B cell (primary cell): ENCODE data around the gene AFF3. TPM values are rescaled to one million over a fixed set of nuclear protein-coding genes. Genes with fewer than 3 reads are reported as not detected.
A peak's percentile ranks its signal among the peaks of the same experiment; 100 is the strongest.

Source experiments
- ATAC-seq: fragments of 200-7000 bp; cut with Tn5 transposase; one replicate; pipeline ENCODE4 v1.10.0; 2021; ENCODE audit warnings: low read depth, mild to moderate bottlenecking, moderate number of reproducible peaks, moderate library complexity
- CTCF ChIA-PET: fragments of 350-600 bp; sonication (Branson Sonifier 250); formaldehyde crosslinking; loops from one replicate; lab custom pipeline; 2021; ENCODE audit warnings: antibody characterized with exemption, inconsistent platforms; lab: Charles Lee
- POLR2A ChIA-PET: fragments of 350-600 bp; sonication (Branson Sonifier 250); formaldehyde crosslinking; loops from one replicate; lab custom pipeline; 2021; ENCODE audit warnings: antibody characterized with exemption; lab: Charles Lee
- DNase-seq: peaks from one replicate; pipeline ENCODE4 v3.0.0; 2013
- H2AFZ ChIP-seq: 2 replicates; pipeline ENCODE4 v1.6.1; 2012; ENCODE audit warnings: mild to moderate bottlenecking, low read depth, low read length; ENCODE audit not compliant: insufficient read depth, poor library complexity, severe bottlenecking
- H3K27ac ChIP-seq, 2 donors: 1 replicate in 1 of 2; 2 replicates in 1 of 2; pipeline ENCODE4 v1.5.1; 2012 to 2013; ENCODE audit warnings: low read length in 2 of 2, mild to moderate bottlenecking in 2 of 2, moderate library complexity in 1 of 2
- H3K27me3 ChIP-seq, 4 experiments: fragments of 200-600 bp in 1 of 4; sonication (generic) in 1 of 4; replicated peaks in 1 of 4; 1 replicate in 2 of 4; 2 replicates in 2 of 4; pipeline versions ENCODE4 v1.6.1 to v1.7.0; 2013 to 2016; ENCODE audit warnings: low read length in 3 of 4, mild to moderate bottlenecking in 2 of 4, mixed read lengths in 1 of 4, moderate library complexity in 1 of 4; ENCODE audit not compliant: insufficient read depth in 4 of 4, control insufficient read depth in 3 of 4; ENCODE audit errors: control extremely low read depth in 1 of 4
- H3K36me3 ChIP-seq, 2 experiments: replicated peaks in 1 of 2; 1 replicate in 1 of 2; 2 replicates in 1 of 2; pipeline versions ENCODE4 v1.6.1 to v1.7.1; 2013; ENCODE audit warnings: low read length in 1 of 2; ENCODE audit not compliant: insufficient read depth in 2 of 2, control insufficient read depth in 1 of 2; ENCODE audit errors: control extremely low read depth in 1 of 2, extremely low read depth in 1 of 2
- H3K4me1 ChIP-seq, 2 donors: fragments of 200-600 bp in 1 of 2; sonication (generic) in 1 of 2; 1 replicate in 1 of 2; 2 replicates in 1 of 2; pipeline versions ENCODE4 v1.5.1 to v1.6.1; 2013 to 2017; ENCODE audit warnings: low read length in 2 of 2; ENCODE audit not compliant: control insufficient read depth in 2 of 2, insufficient read depth in 2 of 2
- H3K4me2 ChIP-seq: replicated peaks from 2 replicates; pipeline ENCODE3; 2012; ENCODE audit warnings: mild to moderate bottlenecking, low read depth, low read length; ENCODE audit not compliant: poor library complexity, severe bottlenecking
- H3K4me3 ChIP-seq, 5 experiments: fragments of 200-600 bp in 1 of 5; sonication (generic) in 1 of 5; 1 replicate in 3 of 5; 2 replicates in 2 of 5; pipeline versions ENCODE4 v1.5.1 to v1.7.0; 2011 to 2016; ENCODE audit warnings: low read length in 4 of 5, mild to moderate bottlenecking in 4 of 5, low read depth in 2 of 5, control low read depth in 1 of 5, moderate library complexity in 1 of 5; ENCODE audit not compliant: insufficient read depth in 1 of 5; ENCODE audit errors: control extremely low read depth in 1 of 5, extremely low read depth in 1 of 5
- H3K79me2 ChIP-seq: fragments of 200-600 bp; sonication (generic); one replicate; pipeline ENCODE4 v1.6.0; 2016; ENCODE audit warnings: low read length; ENCODE audit not compliant: control insufficient read depth, insufficient read depth
- H3K9ac ChIP-seq: fragments of 200-600 bp; sonication (generic); 2 replicates; pipeline ENCODE4 v1.6.1; 2017; ENCODE audit warnings: mild to moderate bottlenecking, low read length, moderate library complexity
- H3K9me3 ChIP-seq, 3 donors: one replicate each; pipeline versions ENCODE4 v1.6.1 to v1.7.1; 2013; ENCODE audit warnings: low read length in 2 of 3; ENCODE audit not compliant: control insufficient read depth in 2 of 3, insufficient read depth in 1 of 3; ENCODE audit errors: control extremely low read depth in 1 of 3
- H4K20me1 ChIP-seq: 2 replicates; pipeline ENCODE4 v1.6.0; 2012; ENCODE audit warnings: mild to moderate bottlenecking, low read length; ENCODE audit not compliant: insufficient read depth, control insufficient read depth, poor library complexity, severe bottlenecking
- H3K27ac Mint-ChIP-seq: one replicate; pipeline ENCODE4 v1.8.0; 2021; ENCODE audit warnings: mixed read lengths
- H3K27me3 Mint-ChIP-seq: one replicate; pipeline ENCODE4 v1.8.0; 2021; ENCODE audit warnings: mixed read lengths
- H3K4me1 Mint-ChIP-seq: one replicate; pipeline ENCODE4 v1.8.0; 2021; ENCODE audit warnings: mixed read lengths
- H3K4me3 Mint-ChIP-seq: one replicate; pipeline ENCODE4 v1.8.0; 2021; ENCODE audit warnings: mixed read lengths
- H3K9me3 Mint-ChIP-seq: one replicate; pipeline ENCODE4 v1.8.0; 2022; ENCODE audit warnings: mixed read lengths; ENCODE audit not compliant: insufficient read depth
- CTCF ChIP-seq: fragments of 200-600 bp; IDR thresholded peaks from one replicate; pipeline ENCODE4 v1.8.0; 2022; ENCODE audit warnings: antibody characterized with exemption, mild to moderate bottlenecking
- EZH2 ChIP-seq: IDR thresholded peaks from 2 replicates; pipeline ENCODE4 v1.6.1; 2012; ENCODE audit warnings: borderline replicate concordance, low read depth, mild to moderate bottlenecking, moderate library complexity, low read length; ENCODE audit not compliant: insufficient read depth, poor library complexity, severe bottlenecking
- WGBS: methylation state at CpG from one replicate; pipeline ENCODE4 v1.1.5; 2013; ENCODE audit warnings: missing lambda C conversion rate; ENCODE audit not compliant: insufficient coverage; 5-methylcytosine and 5-hydroxymethylcytosine counted together
- intact Hi-C: fragments of 100-400 bp; cut with micrococcal nuclease; formaldehyde crosslinking; loops from one replicate; pipeline ENCODE4 v1.10.0; 2022
- polyA plus RNA-seq: library from polyadenylated mRNA; depleted of rRNA; stranded (reverse); fragments of >200 nt; gene quantifications from 2 replicates; pipeline ENCODE4 v1.2.3, GENCODE V29; 2012
- total RNA-seq, 2 donors: library from RNA; stranded (reverse); fragments of 120-200 nt in 1 of 2; gene quantifications; 1 replicate in 1 of 2; 2 replicates in 1 of 2; pipeline versions ENCODE4 v1.2.3 to v1.2.4, GENCODE V29; 2013 to 2022

AFF3 gene
- total and polyA plus RNA-seq, 2 donors (not counting 1 experiment from before 2014, with no cell fraction given), result 117 to 830 TPM

GRCh38 chr2:99876956-99877355 lies 265.4 kb downstream of the AFF3 start:
- CTCF ChIA-PET, result no interaction called here
- no peak overlapping the region for H2AFZ ChIP-seq
- H3K27ac ChIP-seq, result no peak overlapping the region
- H3K27ac Mint-ChIP-seq, result peak overlapping the region; percentile 7
- no peak overlapping the region for H3K4me3 Mint-ChIP-seq
- H3K27me3 ChIP-seq, result no peaks in the 10 kb centered on the region
- WGBS, result 95% methylated on average over 2 of the region's 3 CpGs
- no peak overlapping the region for H3K4me3 ChIP-seq
- TF ChIP-seq EZH2, result no peak
- TF ChIP-seq CTCF, result no peak
- POLR2A ChIA-PET, result no interaction called here
- ATAC-seq, result no peak
- H3K27me3 Mint-ChIP-seq, result no peaks in the 10 kb centered on the region
- H3K79me2 ChIP-seq, result peaks cover 74% of the 10 kb centered on the region
- no peak for DNase-seq
- H4K20me1 ChIP-seq, result peaks cover 88% of the 10 kb centered on the region
- peaks cover 0 to 26% of the 10 kb centered on the region in 2 experiments for H3K36me3 ChIP-seq
- peaks cover 37 to 38% of the 10 kb centered on the region in 2 donors for H3K4me1 ChIP-seq
- no peaks in the 10 kb centered on the region for H3K9me3 ChIP-seq
- peaks cover 58% of the 10 kb centered on the region for H3K4me1 Mint-ChIP-seq
- no peaks in the 10 kb centered on the region for H3K9me3 Mint-ChIP-seq
- no peak overlapping the region for H3K9ac ChIP-seq
- intact Hi-C loops, result loop anchor here (5.0 kb wide), 1 partner anchor 35 kb away; no protein-coding TSS in a partner anchor
- no peak overlapping the region for H3K4me2 ChIP-seq

- DNase-seq, result no peak
- peaks cover 0 to 32% of the 10 kb centered on the region in 2 experiments for H3K36me3 ChIP-seq
- CTCF ChIA-PET, result no interaction called here
- H3K9me3 ChIP-seq, result no peaks in the 10 kb centered on the region
- H3K4me2 ChIP-seq, result no peak overlapping the region
- H3K4me3 ChIP-seq, result no peak overlapping the region
- H4K20me1 ChIP-seq, result peaks cover 88% of the 10 kb centered on the region
- Mint-ChIP-seq H3K9me3 (no peaks in the 10 kb centered on the region), H3K4me3 (no peak overlapping the region), H3K4me1 (peaks cover 54% of the 10 kb centered on the region), H3K27me3 (no peaks in the 10 kb centered on the region), H3K27ac (peak overlapping the region; percentile 26)
- H3K9ac ChIP-seq, result no peak overlapping the region
- peaks cover 82% of the 10 kb centered on the region for H3K79me2 ChIP-seq
- ATAC-seq, result no peak
- H3K27me3 ChIP-seq, result no peaks in the 10 kb centered on the region
- peaks cover 31 to 33% of the 10 kb centered on the region in 2 donors for H3K4me1 ChIP-seq
- 100% methylated on average over 5 of the region's 7 CpGs for WGBS
- no peak for TF ChIP-seq EZH2
- TF ChIP-seq CTCF, result no peak
- H2AFZ ChIP-seq, result no peak overlapping the region
- H3K27ac ChIP-seq, result no peak overlapping the region
- intact Hi-C loops, result loop anchor here (5.0 kb wide), 1 partner anchor 33 kb away; no protein-coding TSS in a partner anchor
- POLR2A ChIA-PET, result no interaction called here
Measured at GRCh38 chr2:99875627-99876201, 266.7 kb downstream of the AFF3 start.
